PC-3 (cell line): ENCODE data around the gene EBP. TPM values are rescaled to one million over a fixed set of nuclear protein-coding genes. Genes with fewer than 3 reads are reported as not detected.

Experiments used
- ATAC-seq: fragments of 200-7000 bp; cut with Tn5 transposase; 2 replicates; pipeline ENCODE4 v1.9.1; 2020; ENCODE audit warnings: mild to moderate bottlenecking, moderate library complexity
- BruUV-seq: library from RNA; stranded (reverse); fragments of 400-500 nt; replicated peaks from 2 replicates; lab custom pipeline; 2021; lab: Mats Ljungman, UMichigan
- CTCF ChIA-PET: fragments of 300-600 bp; sonication (Branson Sonifier 250); formaldehyde crosslinking; loops from one replicate; lab custom pipeline; 2022; ENCODE audit warnings: antibody characterized with exemption; lab: Charles Lee
- POLR2A ChIA-PET: fragments of 300-600 bp; sonication (Branson Sonifier 250); formaldehyde crosslinking; loops from one replicate; lab custom pipeline; 2022; ENCODE audit warnings: antibody characterized with exemption; ENCODE audit not compliant: unreplicated experiment; lab: Charles Lee
- DNase-seq: peaks from one replicate; pipeline ENCODE4 v3.0.0-alpha.2; 2015
- H2AFZ ChIP-seq: fragments of 300-600 bp; sonication (generic); 2 replicates; pipeline ENCODE4 v1.6.0; 2016; ENCODE audit warnings: antibody characterized with exemption, low read length
- H3F3A ChIP-seq: fragments of 300-600 bp; sonication (generic); one replicate; pipeline ENCODE4 v1.6.0; 2017; ENCODE audit warnings: antibody characterized with exemption, low read length, control low read depth, mild to moderate bottlenecking; ENCODE audit not compliant: unreplicated experiment
- H3K27ac ChIP-seq: fragments of 300-600 bp; sonication (generic); 2 replicates; pipeline ENCODE4 v1.5.1; 2016; ENCODE audit warnings: mild to moderate bottlenecking, low read length
- H3K27me3 ChIP-seq: fragments of 300-600 bp; sonication (generic); 2 replicates; pipeline ENCODE4 v1.6.1; 2016; ENCODE audit warnings: low read length, mixed read lengths
- H3K36me3 ChIP-seq: fragments of 300-600 bp; sonication (generic); 2 replicates; pipeline ENCODE4 v1.6.1; 2016; ENCODE audit warnings: low read depth, mixed run types, low read length, mixed read lengths
- H3K4me1 ChIP-seq: fragments of 300-600 bp; sonication (generic); 2 replicates; pipeline ENCODE4 v1.5.1; 2016; ENCODE audit warnings: low read length; ENCODE audit not compliant: insufficient read depth
- H3K4me2 ChIP-seq: fragments of 300-600 bp; sonication (generic); 2 replicates; pipeline ENCODE4 v1.6.0; 2016; ENCODE audit warnings: low read length
- H3K4me3 ChIP-seq: fragments of 300-600 bp; sonication (generic); 2 replicates; pipeline ENCODE4 v1.5.1; 2016; ENCODE audit warnings: mild to moderate bottlenecking, low read length, mixed read lengths
- H3K79me2 ChIP-seq: fragments of 300-600 bp; sonication (generic); 2 replicates; pipeline ENCODE4 v1.6.1; 2017; ENCODE audit warnings: low read length, mixed read lengths
- H3K9ac ChIP-seq: fragments of 300-600 bp; sonication (generic); 2 replicates; pipeline ENCODE4 v1.6.0; 2016; ENCODE audit warnings: mild to moderate bottlenecking, low read length
- H3K9me2 ChIP-seq: fragments of 300-600 bp; sonication (generic); replicated peaks from 2 replicates; pipeline ENCODE4 v1.6.1; 2016; ENCODE audit warnings: mixed run types, low read length, mixed read lengths
- H3K9me3 ChIP-seq: fragments of 300-600 bp; sonication (generic); 2 replicates; pipeline ENCODE4 v1.6.1; 2016; ENCODE audit warnings: low read length, mixed read lengths
- H4K20me1 ChIP-seq: fragments of 300-600 bp; sonication (generic); 2 replicates; pipeline ENCODE4 v1.6.1; 2016; ENCODE audit warnings: low read length, mixed read lengths
- EZH2 ChIP-seq: fragments of 300-600 bp; sonication (generic); IDR thresholded peaks from one replicate; pipeline ENCODE4 v1.6.1; 2017; ENCODE audit warnings: antibody characterized with exemption, mild to moderate bottlenecking, low read length; ENCODE audit not compliant: unreplicated experiment
- EZH2phosphoT487 ChIP-seq: fragments of 300-600 bp; sonication (generic); IDR thresholded peaks from 2 replicates; pipeline ENCODE4 v1.6.1; 2018; ENCODE audit warnings: mild to moderate bottlenecking, antibody characterized with exemption, low read length, borderline replicate concordance
- intact Hi-C: fragments of 100-400 bp; cut with micrococcal nuclease; formaldehyde crosslinking; loops from 2 replicates; pipeline ENCODE4 v1.9.0; 2023
- total RNA-seq: library from RNA; depleted of rRNA; stranded (reverse); fragments of >200 nt; gene quantifications from 2 replicates; pipeline ENCODE4 v1.2.3, GENCODE V29; 2014
- TF ChIP-seq, protein P1 (sequence below): fragments of 300-600 bp; sonication (generic); conservative IDR thresholded peaks from 2 replicates; pipeline ENCODE4 v1.5.1; 2017; ENCODE audit warnings: antibody characterized with exemption, low read depth, mild to moderate bottlenecking, low read length

EBP gene
- total RNA-seq, 1 experiment from 2014 or later: 307 TPM

DNA sequence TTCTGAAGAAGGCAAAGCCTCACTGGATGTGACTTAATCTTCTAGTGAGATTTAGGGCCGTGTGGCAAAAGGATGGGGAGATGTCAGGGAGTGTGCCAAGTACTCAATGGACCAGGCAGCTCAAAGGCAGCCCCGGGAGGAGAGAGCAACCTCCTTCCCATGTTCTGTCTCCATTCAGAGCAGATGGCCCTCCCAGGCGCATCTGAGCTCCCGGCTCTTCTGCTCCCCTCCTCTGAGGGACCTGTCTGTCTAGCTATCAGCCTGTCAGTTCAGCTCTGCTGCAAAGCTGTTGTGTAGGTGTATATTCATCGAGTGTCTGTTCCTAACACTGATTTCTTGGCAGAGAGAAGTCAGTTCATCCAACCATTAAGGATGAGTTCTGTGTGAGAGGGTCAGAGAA lies 23.7 kb upstream of the EBP start:
- BruUV-seq: TSS peak; percentile 86
- POLR2A ChIA-PET: no interaction called here

DNA sequence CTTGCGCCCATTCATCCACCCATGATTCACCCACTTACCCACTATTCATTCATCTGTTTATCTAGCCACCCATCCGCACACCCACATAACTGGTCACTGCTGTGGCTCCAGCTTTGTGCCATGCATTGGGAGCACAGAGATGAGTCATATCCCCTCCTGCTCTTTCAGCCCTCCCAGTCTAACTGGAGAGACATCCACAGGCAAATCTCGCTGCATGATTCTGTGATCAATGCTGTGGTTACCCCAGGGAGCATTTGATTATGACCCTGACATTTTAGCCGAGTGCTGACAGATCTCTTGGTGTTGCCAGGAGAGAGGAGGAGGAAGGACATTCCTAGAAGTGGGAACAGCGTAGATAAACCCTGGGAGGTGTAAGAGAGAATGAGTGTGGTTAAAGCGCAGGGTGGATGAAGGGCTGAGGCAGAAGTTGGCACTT lies 23.2 kb upstream of the EBP start:
- Histone ChIP-seq H4K20me1 (no peaks in the 10 kb centered on the region), H2AFZ (no peak overlapping the region), H3K4me2 (peak overlapping the region; percentile 48), H3K4me3 (no peak overlapping the region), H3K79me2 (no peaks in the 10 kb centered on the region), H3K9me2 (no peaks in the 10 kb centered on the region), H3K4me1 (peaks cover 15% of the 10 kb centered on the region), H3K9me3 (no peaks in the 10 kb centered on the region), H3K27me3 (no peaks in the 10 kb centered on the region), H3K27ac (peak overlapping the region; percentile 90), H3K36me3 (no peaks in the 10 kb centered on the region), H3K9ac (no peak overlapping the region; the same call in 1 of the 2 replicates), H3F3A (peaks cover 8% of the 10 kb centered on the region)
- POLR2A ChIA-PET: no interaction called here
- TF ChIP-seq EZH2phosphoT487 (no peak), EZH2 (no peak)
- TF ChIP-seq, protein P1, sequence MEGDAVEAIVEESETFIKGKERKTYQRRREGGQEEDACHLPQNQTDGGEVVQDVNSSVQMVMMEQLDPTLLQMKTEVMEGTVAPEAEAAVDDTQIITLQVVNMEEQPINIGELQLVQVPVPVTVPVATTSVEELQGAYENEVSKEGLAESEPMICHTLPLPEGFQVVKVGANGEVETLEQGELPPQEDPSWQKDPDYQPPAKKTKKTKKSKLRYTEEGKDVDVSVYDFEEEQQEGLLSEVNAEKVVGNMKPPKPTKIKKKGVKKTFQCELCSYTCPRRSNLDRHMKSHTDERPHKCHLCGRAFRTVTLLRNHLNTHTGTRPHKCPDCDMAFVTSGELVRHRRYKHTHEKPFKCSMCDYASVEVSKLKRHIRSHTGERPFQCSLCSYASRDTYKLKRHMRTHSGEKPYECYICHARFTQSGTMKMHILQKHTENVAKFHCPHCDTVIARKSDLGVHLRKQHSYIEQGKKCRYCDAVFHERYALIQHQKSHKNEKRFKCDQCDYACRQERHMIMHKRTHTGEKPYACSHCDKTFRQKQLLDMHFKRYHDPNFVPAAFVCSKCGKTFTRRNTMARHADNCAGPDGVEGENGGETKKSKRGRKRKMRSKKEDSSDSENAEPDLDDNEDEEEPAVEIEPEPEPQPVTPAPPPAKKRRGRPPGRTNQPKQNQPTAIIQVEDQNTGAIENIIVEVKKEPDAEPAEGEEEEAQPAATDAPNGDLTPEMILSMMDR: no peak
- BruUV-seq: no TSS peak
- ATAC-seq (peak; percentile 92), DNase-seq (peak; percentile 86)
- CTCF ChIA-PET: no interaction called here
- intact Hi-C loops: no loop called here

More for the DNA sequence above, 23.7 kb upstream of the EBP start:
- peaks cover 8% of the 10 kb centered on the region for H3F3A ChIP-seq
- H3K9ac ChIP-seq: peak overlapping the region; percentile 58
- intact Hi-C loops: no loop called here
- no peaks in the 10 kb centered on the region for H3K79me2 ChIP-seq
- H3K9me2 ChIP-seq: no peaks in the 10 kb centered on the region
- H3K4me3 ChIP-seq: no peak overlapping the region
- H3K27me3 ChIP-seq: no peaks in the 10 kb centered on the region
- no peak for DNase-seq
- H3K36me3 ChIP-seq: no peaks in the 10 kb centered on the region
- TF ChIP-seq EZH2phosphoT487 (no peak), EZH2 (no peak)
- TF ChIP-seq, protein P1: no peak
- CTCF ChIA-PET: no interaction called here
- peak overlapping the region; percentile 40 for H3K4me2 ChIP-seq
- H4K20me1 ChIP-seq: no peaks in the 10 kb centered on the region
- peak overlapping the region; percentile 90 for H3K27ac ChIP-seq
- H2AFZ ChIP-seq: no peak overlapping the region; the same call in none of the 2 replicates
- H3K4me1 ChIP-seq: peaks cover 20% of the 10 kb centered on the region
- no peaks in the 10 kb centered on the region for H3K9me3 ChIP-seq
- ATAC-seq: no peak; the same call in 1 of the 2 replicates

DNA sequence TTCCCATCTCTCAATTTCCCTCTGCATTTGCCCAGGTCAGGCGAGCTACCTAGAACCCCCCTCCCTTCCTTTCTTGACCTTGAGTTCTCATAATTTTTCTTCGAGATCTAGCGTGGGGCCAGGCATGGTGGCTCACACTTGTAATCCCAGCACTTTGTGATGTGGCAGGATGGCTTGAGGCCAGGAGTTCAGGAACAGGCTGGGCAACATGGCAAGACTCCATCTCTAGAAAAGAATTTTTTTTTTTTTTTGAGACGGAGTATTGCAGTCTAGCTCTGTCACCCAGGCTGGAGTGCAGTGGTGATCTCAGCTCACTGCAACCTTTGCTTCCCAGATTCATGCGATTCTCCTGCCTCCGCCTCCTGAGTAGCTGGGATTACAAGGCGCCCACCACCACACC lies 17.3 kb upstream of the EBP start:
- Histone ChIP-seq H3K27ac (no peak overlapping the region), H3K36me3 (no peaks in the 10 kb centered on the region), H2AFZ (no peak overlapping the region), H3K9ac (no peak overlapping the region), H4K20me1 (no peaks in the 10 kb centered on the region), H3K4me3 (no peak overlapping the region), H3K27me3 (no peaks in the 10 kb centered on the region), H3K4me2 (no peak overlapping the region), H3K9me3 (no peaks in the 10 kb centered on the region), H3K9me2 (no peaks in the 10 kb centered on the region), H3F3A (no peaks in the 10 kb centered on the region), H3K79me2 (peaks cover 11% of the 10 kb centered on the region; the same call in 1 of the 2 replicates), H3K4me1 (peaks cover 4% of the 10 kb centered on the region; the same call in 1 of the 2 replicates)
- ATAC-seq (no peak), DNase-seq (no peak)
- ChIA-PET CTCF (no interaction called here), POLR2A (no interaction called here)
- intact Hi-C loops: no loop called here
- no TSS peak for BruUV-seq
- TF ChIP-seq EZH2phosphoT487 (no peak), EZH2 (no peak)
- TF ChIP-seq, protein P1: no peak
